Neural cell (in vitro differentiated cells): ENCODE results near the gene KANK4. TPM values are rescaled to one million over a fixed set of nuclear protein-coding genes. Genes with fewer than 3 reads are reported as not detected.

Experiments used
- H2AFZ ChIP-seq: fragments of 200-600, 300-800 bp; sonication (generic), shearing (Covaris generic); 2 replicates; pipeline ENCODE4 v1.6.0; 2014; ENCODE audit warnings: low read depth, mild to moderate bottlenecking, antibody characterized with exemption, low read length, moderate library complexity
- H3F3A ChIP-seq: fragments of 200-600 bp; shearing (Covaris generic); 2 replicates; pipeline ENCODE4 v1.6.1; 2016; ENCODE audit warnings: mild to moderate bottlenecking, moderate library complexity, mixed read lengths, antibody characterized with exemption, low read length; ENCODE audit not compliant: insufficient read depth, poor library complexity, severe bottlenecking
- H3K27ac ChIP-seq: fragments of 200-600, 300-800 bp; sonication (generic), shearing (Covaris generic); 2 replicates; pipeline ENCODE4 v1.5.1; 2014; ENCODE audit warnings: mild to moderate bottlenecking, low read length, moderate library complexity
- H3K27me3 ChIP-seq: fragments of 300-800, 200-600 bp; sonication (generic), shearing (Covaris generic); 2 replicates; pipeline ENCODE4 v1.6.0; 2014; ENCODE audit warnings: mild to moderate bottlenecking, low read depth, low read length, moderate library complexity; ENCODE audit not compliant: insufficient read depth
- H3K36me3 ChIP-seq: fragments of 300-800, 200-600 bp; sonication (generic), shearing (Covaris generic); 2 replicates; pipeline ENCODE4 v1.5.1; 2014; ENCODE audit warnings: mild to moderate bottlenecking, antibody characterized with exemption, low read length, moderate library complexity; ENCODE audit not compliant: insufficient read depth
- H3K4me2 ChIP-seq: fragments of 300-800, 200-600 bp; sonication (generic), shearing (Covaris generic); 2 replicates; pipeline ENCODE4 v1.6.0; 2014; ENCODE audit warnings: mild to moderate bottlenecking, low read length
- H3K4me3 ChIP-seq: fragments of 300-800, 200-600 bp; sonication (generic), shearing (Covaris generic); 2 replicates; pipeline ENCODE4 v1.5.1; 2014; ENCODE audit warnings: mild to moderate bottlenecking, low read length, moderate library complexity
- H3K79me2 ChIP-seq: fragments of 200-600 bp; shearing (Covaris generic); replicated peaks from 2 replicates; pipeline ENCODE4 v1.6.0; 2014; ENCODE audit warnings: mild to moderate bottlenecking, low read length, moderate library complexity; ENCODE audit not compliant: insufficient read depth
- H3K9ac ChIP-seq: fragments of 300-800, 200-600 bp; sonication (generic), shearing (Covaris generic); 2 replicates; pipeline ENCODE4 v1.6.1; 2016; ENCODE audit warnings: mild to moderate bottlenecking, low read length, mixed read lengths
- H3K9me2 ChIP-seq: fragments of 200-600 bp; shearing (Covaris generic); 2 replicates; pipeline ENCODE4 v1.6.1; 2016; ENCODE audit warnings: mild to moderate bottlenecking, low read length, mixed read lengths; ENCODE audit not compliant: insufficient read depth
- H3K9me3 ChIP-seq: fragments of 200-600, 300-800 bp; sonication (generic), shearing (Covaris generic); 2 replicates; pipeline ENCODE4 v1.6.1; 2016; ENCODE audit warnings: mild to moderate bottlenecking, mixed run types, low read length, moderate library complexity, mixed read lengths
- H4K20me1 ChIP-seq: fragments of 200-600 bp; shearing (Covaris generic); 2 replicates; pipeline ENCODE4 v1.6.1; 2016; ENCODE audit warnings: mild to moderate bottlenecking, mixed run types; ENCODE audit not compliant: insufficient read depth
- EP300 ChIP-seq: fragments of 450-650 bp; conservative IDR thresholded peaks from 2 replicates; pipeline ENCODE4 v1.6.1; 2014; ENCODE audit warnings: antibody characterized with exemption, mild to moderate bottlenecking, moderate library complexity; ENCODE audit not compliant: poor library complexity, severe bottlenecking
- EZH2 ChIP-seq: fragments of 200-600, 300-800 bp; shearing (Covaris generic), sonication (generic); IDR thresholded peaks from 2 replicates; pipeline ENCODE4 v1.6.1; 2014; ENCODE audit warnings: antibody characterized with exemption, low read length, borderline replicate concordance, mild to moderate bottlenecking; ENCODE audit not compliant: insufficient read depth, poor library complexity, severe bottlenecking
- MXI1 ChIP-seq: fragments of 450-650 bp; conservative IDR thresholded peaks from 2 replicates; pipeline ENCODE4 v1.6.1; 2014; ENCODE audit warnings: antibody characterized with exemption, mild to moderate bottlenecking; ENCODE audit not compliant: poor library complexity, severe bottlenecking
- POLR2AphosphoS5 ChIP-seq: IDR thresholded peaks from 2 replicates; pipeline ENCODE4 v1.6.1; 2012
- RAD21 ChIP-seq: fragments of 450-650 bp; conservative IDR thresholded peaks from 2 replicates; pipeline ENCODE4 v1.6.1; 2014; ENCODE audit warnings: antibody characterized with exemption, mild to moderate bottlenecking, moderate library complexity
- SMC3 ChIP-seq: fragments of 450-650 bp; conservative IDR thresholded peaks from 2 replicates; pipeline ENCODE4 v1.6.1; 2014; ENCODE audit warnings: antibody characterized with exemption, mild to moderate bottlenecking, moderate library complexity; ENCODE audit not compliant: poor library complexity
- TAF1 ChIP-seq: IDR thresholded peaks from 2 replicates; pipeline ENCODE4 v1.6.1; 2012; ENCODE audit warnings: low read depth
- polyA plus RNA-seq: library from polyadenylated mRNA; depleted of rRNA; stranded (reverse); fragments of >200 nt; gene quantifications from 2 replicates; pipeline ENCODE4 v1.2.3, GENCODE V29; 2014
- TF ChIP-seq, protein P1 (sequence below): fragments of 450-650 bp; IDR thresholded peaks from 2 replicates; pipeline ENCODE4 v1.5.1; 2014; ENCODE audit warnings: antibody characterized with exemption, mild to moderate bottlenecking, moderate library complexity; ENCODE audit not compliant: poor library complexity, severe bottlenecking
- TF ChIP-seq, protein P2 (sequence below): IDR thresholded peaks from 2 replicates; pipeline ENCODE4 v1.6.1; 2012; ENCODE audit warnings: borderline replicate concordance

KANK4 gene
- polyA plus RNA-seq, 1 donor from 2014 or later = 0.25 TPM

GRCh38 chr1:62229468-62229867 is 89.8 kb downstream of the KANK4 start:
- Histone ChIP-seq H3F3A (no peaks in the 10 kb centered on the region), H3K9me2 (no peaks in the 10 kb centered on the region), H3K4me3 (no peak overlapping the region), H3K79me2 (no peaks in the 10 kb centered on the region), H4K20me1 (no peaks in the 10 kb centered on the region), H3K36me3 (no peaks in the 10 kb centered on the region), H2AFZ (no peak overlapping the region), H3K4me2 (no peak overlapping the region), H3K27ac (no peak overlapping the region), H3K9ac (no peak overlapping the region), H3K9me3 (no peaks in the 10 kb centered on the region), H3K27me3 (no peaks in the 10 kb centered on the region)
- no peak for TF ChIP-seq SMC3
- TF ChIP-seq POLR2AphosphoS5 = no peak
- TF ChIP-seq RAD21 = no peak
- no peak for TF ChIP-seq TAF1
- TF ChIP-seq EZH2 = no peak
- no peak for TF ChIP-seq EP300
- TF ChIP-seq, protein P1, sequence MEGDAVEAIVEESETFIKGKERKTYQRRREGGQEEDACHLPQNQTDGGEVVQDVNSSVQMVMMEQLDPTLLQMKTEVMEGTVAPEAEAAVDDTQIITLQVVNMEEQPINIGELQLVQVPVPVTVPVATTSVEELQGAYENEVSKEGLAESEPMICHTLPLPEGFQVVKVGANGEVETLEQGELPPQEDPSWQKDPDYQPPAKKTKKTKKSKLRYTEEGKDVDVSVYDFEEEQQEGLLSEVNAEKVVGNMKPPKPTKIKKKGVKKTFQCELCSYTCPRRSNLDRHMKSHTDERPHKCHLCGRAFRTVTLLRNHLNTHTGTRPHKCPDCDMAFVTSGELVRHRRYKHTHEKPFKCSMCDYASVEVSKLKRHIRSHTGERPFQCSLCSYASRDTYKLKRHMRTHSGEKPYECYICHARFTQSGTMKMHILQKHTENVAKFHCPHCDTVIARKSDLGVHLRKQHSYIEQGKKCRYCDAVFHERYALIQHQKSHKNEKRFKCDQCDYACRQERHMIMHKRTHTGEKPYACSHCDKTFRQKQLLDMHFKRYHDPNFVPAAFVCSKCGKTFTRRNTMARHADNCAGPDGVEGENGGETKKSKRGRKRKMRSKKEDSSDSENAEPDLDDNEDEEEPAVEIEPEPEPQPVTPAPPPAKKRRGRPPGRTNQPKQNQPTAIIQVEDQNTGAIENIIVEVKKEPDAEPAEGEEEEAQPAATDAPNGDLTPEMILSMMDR = no peak

- H3K9me3 ChIP-seq = no peaks in the 10 kb centered on the region
- H3K4me3 ChIP-seq = no peak overlapping the region
- no peaks in the 10 kb centered on the region for H3K79me2 ChIP-seq
- no peaks in the 10 kb centered on the region for H3K9me2 ChIP-seq
- no peak for TF ChIP-seq EZH2
- no peak overlapping the region for H2AFZ ChIP-seq
- H3K4me2 ChIP-seq = no peak overlapping the region
- no peaks in the 10 kb centered on the region for H3F3A ChIP-seq
- no peaks in the 10 kb centered on the region for H3K27me3 ChIP-seq
- no peaks in the 10 kb centered on the region for H4K20me1 ChIP-seq
- H3K36me3 ChIP-seq = no peaks in the 10 kb centered on the region
- no peak overlapping the region for H3K27ac ChIP-seq
- H3K9ac ChIP-seq = no peak overlapping the region
Observed at GRCh38 chr1:62228883-62229187, 90.4 kb downstream of the KANK4 start.

- H3K27me3 ChIP-seq = no peaks in the 10 kb centered on the region
- H3K79me2 ChIP-seq = no peaks in the 10 kb centered on the region
- TF ChIP-seq POLR2AphosphoS5 (no peak), SMC3 (no peak), RAD21 (no peak), MXI1 (no peak), TAF1 (no peak), EZH2 (no peak), EP300 (no peak)
- TF ChIP-seq, protein P2, sequence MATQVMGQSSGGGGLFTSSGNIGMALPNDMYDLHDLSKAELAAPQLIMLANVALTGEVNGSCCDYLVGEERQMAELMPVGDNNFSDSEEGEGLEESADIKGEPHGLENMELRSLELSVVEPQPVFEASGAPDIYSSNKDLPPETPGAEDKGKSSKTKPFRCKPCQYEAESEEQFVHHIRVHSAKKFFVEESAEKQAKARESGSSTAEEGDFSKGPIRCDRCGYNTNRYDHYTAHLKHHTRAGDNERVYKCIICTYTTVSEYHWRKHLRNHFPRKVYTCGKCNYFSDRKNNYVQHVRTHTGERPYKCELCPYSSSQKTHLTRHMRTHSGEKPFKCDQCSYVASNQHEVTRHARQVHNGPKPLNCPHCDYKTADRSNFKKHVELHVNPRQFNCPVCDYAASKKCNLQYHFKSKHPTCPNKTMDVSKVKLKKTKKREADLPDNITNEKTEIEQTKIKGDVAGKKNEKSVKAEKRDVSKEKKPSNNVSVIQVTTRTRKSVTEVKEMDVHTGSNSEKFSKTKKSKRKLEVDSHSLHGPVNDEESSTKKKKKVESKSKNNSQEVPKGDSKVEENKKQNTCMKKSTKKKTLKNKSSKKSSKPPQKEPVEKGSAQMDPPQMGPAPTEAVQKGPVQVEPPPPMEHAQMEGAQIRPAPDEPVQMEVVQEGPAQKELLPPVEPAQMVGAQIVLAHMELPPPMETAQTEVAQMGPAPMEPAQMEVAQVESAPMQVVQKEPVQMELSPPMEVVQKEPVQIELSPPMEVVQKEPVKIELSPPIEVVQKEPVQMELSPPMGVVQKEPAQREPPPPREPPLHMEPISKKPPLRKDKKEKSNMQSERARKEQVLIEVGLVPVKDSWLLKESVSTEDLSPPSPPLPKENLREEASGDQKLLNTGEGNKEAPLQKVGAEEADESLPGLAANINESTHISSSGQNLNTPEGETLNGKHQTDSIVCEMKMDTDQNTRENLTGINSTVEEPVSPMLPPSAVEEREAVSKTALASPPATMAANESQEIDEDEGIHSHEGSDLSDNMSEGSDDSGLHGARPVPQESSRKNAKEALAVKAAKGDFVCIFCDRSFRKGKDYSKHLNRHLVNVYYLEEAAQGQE = no peak
- TF ChIP-seq, protein P1 = no peak
- H3K9me2 ChIP-seq = no peaks in the 10 kb centered on the region
- H2AFZ ChIP-seq = no peak overlapping the region
- H3K4me2 ChIP-seq = no peak overlapping the region
- H3K36me3 ChIP-seq = no peaks in the 10 kb centered on the region
- no peak overlapping the region for H3K27ac ChIP-seq
- no peak overlapping the region for H3K4me3 ChIP-seq
- no peaks in the 10 kb centered on the region for H3K9me3 ChIP-seq
- H3K9ac ChIP-seq = no peak overlapping the region
- no peaks in the 10 kb centered on the region for H3F3A ChIP-seq
- H4K20me1 ChIP-seq = no peaks in the 10 kb centered on the region
Observed at GRCh38 chr1:62228136-62228882, 90.9 kb downstream of the KANK4 start.
